ENCODE results near the gene ABCD1. TPM values are rescaled to one million over a fixed set of nuclear protein-coding genes. Genes with fewer than 3 reads are reported as not detected.

Gene ABCD1
- total RNA-seq, 4 donors from 2014 or later: 19.9 to 54.6 (median 34.5) TPM

DNA sequence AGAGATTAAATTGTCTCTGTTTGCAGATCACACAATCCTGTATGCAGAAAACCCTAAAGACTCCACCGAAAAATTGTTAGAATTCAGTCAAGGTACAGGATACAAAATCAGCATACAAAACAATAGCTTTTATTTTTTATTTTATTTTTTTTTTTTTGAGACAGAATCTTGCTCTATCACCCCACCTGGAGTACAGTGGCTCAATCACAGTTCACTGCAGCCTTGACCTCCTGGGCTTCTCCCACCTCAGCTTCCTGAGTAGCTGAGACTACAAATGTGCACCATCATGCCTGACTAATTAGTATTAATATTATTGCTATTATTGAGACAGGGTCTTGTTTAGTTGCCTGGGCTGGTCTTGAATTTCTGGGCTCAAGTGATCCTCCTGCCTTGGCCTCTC lies 30.5 kb downstream of the ABCD1 start:
- Histone ChIP-seq H3K36me3 (no peaks in the 10 kb centered on the region), H3K9me3 (peaks cover 0 to 6% (median 0%) of the 10 kb centered on the region in 3 donors), H3K27me3 (no peaks in the 10 kb centered on the region), H3K4me1 (no peaks in the 10 kb centered on the region), H3K4me3 (no peak overlapping the region), H3K27ac (no peak overlapping the region)
- in situ Hi-C loops (cut with MboI; ENCODE audit: low sequenced_read_pairs in 4 of 4) (no loop called here), intact Hi-C loops (cut with DNase I; ENCODE audit: low total_unique reads) (no loop called here)
- DNase-seq (no peak), ATAC-seq (no peak)
- TF ChIP-seq, protein P1, sequence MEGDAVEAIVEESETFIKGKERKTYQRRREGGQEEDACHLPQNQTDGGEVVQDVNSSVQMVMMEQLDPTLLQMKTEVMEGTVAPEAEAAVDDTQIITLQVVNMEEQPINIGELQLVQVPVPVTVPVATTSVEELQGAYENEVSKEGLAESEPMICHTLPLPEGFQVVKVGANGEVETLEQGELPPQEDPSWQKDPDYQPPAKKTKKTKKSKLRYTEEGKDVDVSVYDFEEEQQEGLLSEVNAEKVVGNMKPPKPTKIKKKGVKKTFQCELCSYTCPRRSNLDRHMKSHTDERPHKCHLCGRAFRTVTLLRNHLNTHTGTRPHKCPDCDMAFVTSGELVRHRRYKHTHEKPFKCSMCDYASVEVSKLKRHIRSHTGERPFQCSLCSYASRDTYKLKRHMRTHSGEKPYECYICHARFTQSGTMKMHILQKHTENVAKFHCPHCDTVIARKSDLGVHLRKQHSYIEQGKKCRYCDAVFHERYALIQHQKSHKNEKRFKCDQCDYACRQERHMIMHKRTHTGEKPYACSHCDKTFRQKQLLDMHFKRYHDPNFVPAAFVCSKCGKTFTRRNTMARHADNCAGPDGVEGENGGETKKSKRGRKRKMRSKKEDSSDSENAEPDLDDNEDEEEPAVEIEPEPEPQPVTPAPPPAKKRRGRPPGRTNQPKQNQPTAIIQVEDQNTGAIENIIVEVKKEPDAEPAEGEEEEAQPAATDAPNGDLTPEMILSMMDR (IDR thresholded peaks at IDR 0.05 in 4 of 5, conservative IDR thresholded peaks at IDR 0.05 in 1 of 5): no peak

GRCh38 chrX:153761863-153762262 lies 37.2 kb downstream of the ABCD1 start:
- intact Hi-C loops (cut with DNase I; ENCODE audit: low total_unique reads) (no loop called here), in situ Hi-C loops (cut with MboI; ENCODE audit: low sequenced_read_pairs in 4 of 4) (no loop called here)
- H3K27ac ChIP-seq: no peak overlapping the region
- ATAC-seq (no peak), DNase-seq (no peak)
- no peaks in the 10 kb centered on the region for H3K4me1 ChIP-seq
- H3K27me3 ChIP-seq: no peaks in the 10 kb centered on the region
- H3K9me3 ChIP-seq: no peaks in the 10 kb centered on the region
- no peak for TF ChIP-seq POLR2A (IDR thresholded peaks at IDR 0.05)
- TF ChIP-seq, protein P1 (IDR thresholded peaks at IDR 0.05 in 4 of 5, conservative IDR thresholded peaks at IDR 0.05 in 1 of 5): no peak
- no peak overlapping the region for H3K4me3 ChIP-seq
- H3K36me3 ChIP-seq: no peaks in the 10 kb centered on the region

- Histone ChIP-seq H3K36me3 (no peaks in the 10 kb centered on the region), H3K27ac (no peak overlapping the region), H3K27me3 (no peaks in the 10 kb centered on the region), H3K9me3 (no peaks in the 10 kb centered on the region), H3K4me3 (no peak overlapping the region), H3K4me1 (no peaks in the 10 kb centered on the region)
- DNase-seq (peak in 1 of 2 donors; percentile 6), ATAC-seq (no peak)
- in situ Hi-C loops (cut with MboI; ENCODE audit: low sequenced_read_pairs in 4 of 4): no loop called here
- TF ChIP-seq, protein P1 (IDR thresholded peaks at IDR 0.05 in 4 of 5, conservative IDR thresholded peaks at IDR 0.05 in 1 of 5): no peak
- no peak for TF ChIP-seq POLR2A (IDR thresholded peaks at IDR 0.05)
- intact Hi-C loops (cut with DNase I; ENCODE audit: low total_unique reads): no loop called here
Observed at GRCh38 chrX:153762626-153763173, 38.0 kb downstream of the ABCD1 start.

DNA sequence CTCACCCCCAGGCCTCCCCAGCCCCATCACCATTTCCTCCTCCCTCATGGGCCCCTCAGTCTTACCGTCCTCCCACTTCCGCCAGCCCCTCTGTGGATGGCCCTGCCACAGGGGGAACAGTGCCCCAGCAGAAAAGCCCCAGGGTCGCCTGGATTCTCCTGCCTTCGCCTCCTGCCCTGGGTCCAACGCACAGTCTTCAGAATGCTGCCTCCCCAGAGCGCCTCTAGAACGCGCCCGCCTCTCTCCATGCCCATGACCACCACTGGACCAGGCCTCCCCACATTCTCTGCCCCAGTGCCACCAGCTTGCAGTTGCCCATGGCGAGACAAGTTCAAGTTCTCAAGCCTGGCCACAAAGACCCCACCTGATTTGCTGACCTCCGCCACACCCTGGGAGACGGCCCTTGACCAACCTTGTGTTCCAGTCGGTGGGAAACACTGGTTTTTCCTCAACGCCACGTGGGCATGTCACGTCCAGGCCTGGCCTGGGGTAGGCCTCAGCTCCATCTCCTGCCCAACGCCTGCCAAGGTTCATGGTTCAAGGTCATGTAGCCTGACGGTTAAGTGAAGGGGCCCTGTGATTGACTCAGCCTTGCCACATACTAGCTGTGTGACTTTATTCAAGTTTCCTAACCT lies 38.8 kb downstream of the ABCD1 start:
- intact Hi-C loops (cut with DNase I; ENCODE audit: low total_unique reads) (no loop called here), in situ Hi-C loops (cut with MboI; ENCODE audit: low sequenced_read_pairs in 4 of 4) (no loop called here)
- Histone ChIP-seq H3K4me3 (no peak overlapping the region), H3K27me3 (no peaks in the 10 kb centered on the region), H3K27ac (no peak overlapping the region), H3K36me3 (no peaks in the 10 kb centered on the region), H3K9me3 (no peaks in the 10 kb centered on the region), H3K4me1 (no peaks in the 10 kb centered on the region)
- ATAC-seq (peak in 1 of 2 donors; percentile 16), DNase-seq (peak in 1 of 2 donors; percentile 6)
- TF ChIP-seq POLR2A (IDR thresholded peaks at IDR 0.05): no peak
- TF ChIP-seq, protein P1 (IDR thresholded peaks at IDR 0.05 in 4 of 5, conservative IDR thresholded peaks at IDR 0.05 in 1 of 5): no peak
